ENCODE measurements around the gene UCN2. TPM values are rescaled to one million over a fixed set of nuclear protein-coding genes. Genes with fewer than 3 reads are reported as not detected.

Gene UCN2
- total and polyA plus RNA-seq, 9 of the 15 experiments (the other 6 are each of a cell fraction or from before 2014, with no cell fraction given), result 0.08 to 0.11 TPM; not detected in 7

DNA sequence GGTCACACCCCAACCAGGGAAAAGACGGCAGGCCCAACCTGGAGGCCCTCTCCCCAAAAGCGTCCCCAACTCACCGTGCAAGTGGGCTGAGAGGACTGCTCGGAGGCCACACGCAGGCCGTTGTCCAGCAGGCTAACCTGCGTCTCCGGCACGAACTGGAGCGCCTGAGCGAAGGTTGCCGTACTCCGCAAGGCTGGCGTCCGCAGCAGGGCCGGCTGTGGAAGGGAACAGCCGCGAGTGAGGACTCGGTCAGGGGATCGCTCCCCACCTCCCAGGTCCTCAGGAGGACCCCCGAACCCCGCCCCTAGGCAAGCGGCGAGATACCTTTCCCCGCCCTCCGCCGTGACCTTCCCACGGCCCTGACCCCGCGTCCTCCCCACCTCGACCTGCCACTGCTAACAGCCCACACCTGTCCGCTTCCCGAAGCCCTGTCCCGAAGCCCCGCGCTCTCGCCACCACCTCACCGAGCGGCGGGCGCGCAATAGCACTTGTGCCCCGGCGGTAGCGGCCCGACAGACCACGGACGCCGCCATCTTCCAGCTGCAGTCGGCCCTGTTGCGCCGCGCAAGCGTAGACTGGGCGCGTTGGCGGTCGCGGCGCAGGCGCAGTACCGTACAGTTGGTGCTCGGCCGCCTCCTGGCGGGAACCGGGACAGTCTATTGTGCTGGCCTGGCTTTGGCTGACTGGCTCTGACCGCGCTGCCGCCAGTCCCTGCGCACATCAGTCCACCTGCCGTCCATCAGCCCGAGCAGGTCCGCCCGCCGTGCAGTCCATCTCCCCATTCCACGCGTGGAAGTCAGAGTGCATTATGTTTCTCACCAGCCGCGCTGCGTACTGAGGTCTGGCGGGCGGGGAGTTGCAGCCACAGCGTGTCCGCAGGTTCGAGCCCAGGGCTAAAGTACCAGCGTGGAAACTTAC, 45.8 kb upstream of the UCN2 start, which contains the start of gene UQCRC1:
Gene UQCRC1, minus strand, starts transcription at position 559 of the 918 bp plus-strand sequence. Its CDS starts 26 bp downstream, at position 533.
- peak within 1 kb of the TSS; percentile 96 to 99 for H3K9ac ChIP-seq (ENCODE audit: insufficient read depth in 1 of 2, low read depth in 2 of 2, low read length in 2 of 2)
- peaks cover 30% of the 10 kb centered on the region for H3K79me2 ChIP-seq (ENCODE audit: control insufficient read depth, insufficient read depth, low read length)
- FAIRE-seq (peak; percentile 88), DNase-seq (ENCODE audit: extremely low read depth in 1 of 4, low spot score in 3 of 4) (peak; percentile 87 to 93 (median 91)), ATAC-seq (peak; percentile 100)
- peaks cover 4 to 13% of the 10 kb centered on the region in 2 experiments; a peak in 2 of 5 replicates for H3K4me1 ChIP-seq (replicated peaks in 1 of 2; ENCODE audit: control insufficient read depth in 2 of 2, insufficient read depth in 2 of 2, low read length in 2 of 2)
- peak within 1 kb of the TSS; percentile 97 for H3K27ac ChIP-seq (ENCODE audit: extremely low read depth, low read depth, low read length)
- H2AFZ ChIP-seq (ENCODE audit: low read depth, low read length), result peak within 1 kb of the TSS; percentile 98
- no peaks in the 10 kb centered on the region for H4K20me1 ChIP-seq (replicated peaks; ENCODE audit: control insufficient read depth, insufficient read depth, low read length)
- intact Hi-C loops (cut with micrococcal nuclease), result no loop called here
- 3% methylated on average over 26 of the region's 86 CpGs for WGBS (ENCODE audit: insufficient coverage, low coverage, missing lambda C conversion rate)
- no peaks in the 10 kb centered on the region for H3K9me3 ChIP-seq (replicated peaks; ENCODE audit: control insufficient read depth, insufficient read depth, low read depth, low read length)
- H3K36me3 ChIP-seq (ENCODE audit: control insufficient read depth, insufficient read depth, low read length), result peaks cover 37% of the 10 kb centered on the region; the same call in 2 of the 3 replicates
- no TSS peak for BruUV-seq (replicated peaks)
- H3K4me3 ChIP-seq, result peak within 1 kb of the TSS; percentile 98
- H3K27me3 ChIP-seq (ENCODE audit: control insufficient read depth in 2 of 2, insufficient read depth in 2 of 2, low read length in 2 of 2), result no peaks in the 10 kb centered on the region
- in situ Hi-C loops (cut with MboI), result no loop called here
- peak within 1 kb of the TSS; percentile 96 for H3K4me2 ChIP-seq (ENCODE audit: insufficient read depth, low read length)
- ChIA-PET POLR2A (interaction anchor here (0.6 kb wide), 1 partner anchor 187 kb away, joined by 4 read pairs; no protein-coding TSS in a partner anchor), CTCF (ENCODE audit: low intra/inter-chr PET ratio) (no interaction called here)
- H3K9me1 ChIP-seq (ENCODE audit: control insufficient read depth, insufficient read depth, low read length), result no peaks in the 10 kb centered on the region
- TF ChIP-seq ZSCAN29 (IDR thresholded peaks at IDR 0.05) (no peak), ZNF57 (CRISPR knock-in tag; IDR thresholded peaks at IDR 0.05) (no peak), TAF7 (tag; IDR thresholded peaks at IDR 0.05) (peak; percentile 80; the same call in 1 of the 2 replicates), ZNF583 (CRISPR knock-in tag; IDR thresholded peaks at IDR 0.05) (no peak), ZNF232 (CRISPR knock-in tag; IDR thresholded peaks at IDR 0.05) (no peak), ZNF324 (CRISPR knock-in tag; IDR thresholded peaks at IDR 0.05) (no peak), ATF4 (CRISPR knock-in tag; IDR thresholded peaks at IDR 0.05) (no peak), GTF3C2 (IDR thresholded peaks at IDR 0.05; ENCODE audit: borderline replicate concordance, extremely low read depth, insufficient read length) (no peak), DNMT1 (IDR thresholded peaks at IDR 0.05) (no peak), ZBTB33 (CRISPR knock-in tag; IDR thresholded peaks at IDR 0.05) (peak; percentile 69), POU5F1 (IDR thresholded peaks at IDR 0.05; ENCODE audit: borderline replicate concordance, low read depth, low read length, partially characterized antibody) (no peak), KDM1A (IDR thresholded peaks at IDR 0.05) (no peak), HSF4 (CRISPR knock-in tag; IDR thresholded peaks at IDR 0.05; ENCODE audit: borderline replicate concordance) (no peak)

Measured in K562 (cell line).